Thyroid gland (tissue), 4 donors: Measurements from ENCODE around the gene PDIA4.

Experiments used
- POLR2A ChIP-seq, 2 donors: fragments of 450-650 bp; IDR thresholded peaks; one replicate each; pipeline ENCODE4 v1.6.1; 2017; ENCODE audit warnings: antibody characterized with exemption in 2 of 2, mild to moderate bottlenecking in 2 of 2, moderate library complexity in 1 of 2
- TF ChIP-seq, protein P1 (sequence below), 6 experiments: fragments of 200-600 bp in 3 of 6; fragments of 450-650 bp in 3 of 6; sonication (generic) in 3 of 6; IDR thresholded peaks; one replicate each; pipeline ENCODE4 v1.5.1; 2016 to 2019; ENCODE audit warnings: antibody characterized with exemption in 6 of 6, mild to moderate bottlenecking in 2 of 6, inconsistent platforms in 1 of 6, moderate library complexity in 1 of 6

DNA sequence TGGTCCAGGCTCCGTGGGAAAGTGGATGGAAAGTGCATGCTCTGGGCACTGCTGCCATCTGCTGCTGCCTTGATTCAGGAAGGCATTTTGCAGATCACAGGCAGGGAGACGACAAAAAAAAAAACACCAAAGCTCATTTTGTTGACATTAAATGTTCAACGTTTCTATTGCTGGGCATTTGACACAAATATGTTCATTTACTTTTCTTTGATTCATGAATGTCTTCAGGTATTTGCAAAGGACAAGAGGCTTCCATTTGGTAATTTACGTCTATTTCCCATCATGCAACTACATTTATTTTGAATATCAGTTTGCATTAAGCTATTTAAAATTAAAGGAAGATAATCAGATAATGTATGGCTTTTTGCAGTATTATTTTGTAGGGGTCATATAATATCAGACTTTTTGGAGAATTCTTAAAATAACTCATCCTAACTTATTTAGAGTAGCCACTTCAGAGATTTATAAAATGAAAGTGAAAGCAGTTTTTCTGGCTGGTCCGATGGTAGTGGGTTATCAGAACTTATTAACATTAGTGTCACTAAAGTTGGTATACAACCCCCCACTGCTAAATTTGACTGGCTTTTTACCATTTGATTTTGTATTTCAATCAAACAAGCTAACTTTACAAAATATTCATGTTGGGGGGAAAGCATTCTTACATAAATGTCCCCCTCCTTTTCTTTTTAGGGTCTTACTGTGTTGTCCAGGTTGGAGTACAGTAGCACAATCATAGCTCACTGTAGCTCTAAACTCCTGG is 65.3 kb downstream of the PDIA4 start:
- TF ChIP-seq, protein P1, sequence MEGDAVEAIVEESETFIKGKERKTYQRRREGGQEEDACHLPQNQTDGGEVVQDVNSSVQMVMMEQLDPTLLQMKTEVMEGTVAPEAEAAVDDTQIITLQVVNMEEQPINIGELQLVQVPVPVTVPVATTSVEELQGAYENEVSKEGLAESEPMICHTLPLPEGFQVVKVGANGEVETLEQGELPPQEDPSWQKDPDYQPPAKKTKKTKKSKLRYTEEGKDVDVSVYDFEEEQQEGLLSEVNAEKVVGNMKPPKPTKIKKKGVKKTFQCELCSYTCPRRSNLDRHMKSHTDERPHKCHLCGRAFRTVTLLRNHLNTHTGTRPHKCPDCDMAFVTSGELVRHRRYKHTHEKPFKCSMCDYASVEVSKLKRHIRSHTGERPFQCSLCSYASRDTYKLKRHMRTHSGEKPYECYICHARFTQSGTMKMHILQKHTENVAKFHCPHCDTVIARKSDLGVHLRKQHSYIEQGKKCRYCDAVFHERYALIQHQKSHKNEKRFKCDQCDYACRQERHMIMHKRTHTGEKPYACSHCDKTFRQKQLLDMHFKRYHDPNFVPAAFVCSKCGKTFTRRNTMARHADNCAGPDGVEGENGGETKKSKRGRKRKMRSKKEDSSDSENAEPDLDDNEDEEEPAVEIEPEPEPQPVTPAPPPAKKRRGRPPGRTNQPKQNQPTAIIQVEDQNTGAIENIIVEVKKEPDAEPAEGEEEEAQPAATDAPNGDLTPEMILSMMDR (IDR thresholded peaks at IDR 0.05) = peak; percentile 25 to 97 (median 59)
- TF ChIP-seq POLR2A (IDR thresholded peaks at IDR 0.05) = no peak
